Measurements from ENCODE around the gene BSDC1.

BSDC1 gene

GRCh38 chr1:32333251-32333963 lies 60.8 kb downstream of the BSDC1 start:
- no peak for TF ChIP-seq CTCF (IDR thresholded peaks at IDR 0.05; ENCODE audit: low read depth, low read length)
- DNase-seq (ENCODE audit: low read depth in 2 of 2), result no peak
- no peak overlapping the region for H3K4me3 ChIP-seq (replicated peaks in 1 of 2; ENCODE audit: low read depth in 2 of 2, low read length in 2 of 2)

- TF ChIP-seq CTCF (IDR thresholded peaks at IDR 0.05; ENCODE audit: low read depth, low read length), result no peak
- no peak overlapping the region for H3K4me3 ChIP-seq (replicated peaks in 1 of 2; ENCODE audit: low read depth in 2 of 2, low read length in 2 of 2)
- no peak for DNase-seq (ENCODE audit: low read depth in 2 of 2)
These were observed 61.8 kb downstream of the BSDC1 start for GRCh38 chr1:32332290-32333079.

GRCh38 chr1:32331549-32331948 lies 62.7 kb downstream of the BSDC1 start:
- no peak for TF ChIP-seq CTCF (IDR thresholded peaks at IDR 0.05; ENCODE audit: low read depth, low read length)
- DNase-seq (ENCODE audit: low read depth in 2 of 2), result no peak

GRCh38 chr1:32330558-32331151 lies 63.6 kb downstream of the BSDC1 start:
- no peak for TF ChIP-seq CTCF (IDR thresholded peaks at IDR 0.05; ENCODE audit: low read depth, low read length)
- H3K4me3 ChIP-seq (replicated peaks in 1 of 2; ENCODE audit: low read depth in 2 of 2, low read length in 2 of 2), result no peak overlapping the region
- DNase-seq (ENCODE audit: low read depth in 2 of 2), result no peak

More at GRCh38 chr1:32331549-32331948, 62.7 kb downstream of the BSDC1 start:
- no peak overlapping the region for H3K4me3 ChIP-seq (replicated peaks in 1 of 2; ENCODE audit: low read depth in 2 of 2, low read length in 2 of 2)

- no peak for DNase-seq (ENCODE audit: low read depth in 2 of 2)
- TF ChIP-seq CTCF (IDR thresholded peaks at IDR 0.05; ENCODE audit: low read depth, low read length), result no peak
These were observed 64.2 kb downstream of the BSDC1 start for GRCh38 chr1:32329931-32330466.

GRCh38 chr1:32327204-32327603 lies 67.0 kb downstream of the BSDC1 start:
- TF ChIP-seq CTCF (IDR thresholded peaks at IDR 0.05; ENCODE audit: low read depth, low read length), result no peak
- no peak for DNase-seq (ENCODE audit: low read depth in 2 of 2)
- H3K4me3 ChIP-seq (replicated peaks in 1 of 2; ENCODE audit: low read depth in 2 of 2, low read length in 2 of 2), result no peak overlapping the region

More at GRCh38 chr1:32329931-32330466, 64.2 kb downstream of the BSDC1 start:
- H3K4me3 ChIP-seq (replicated peaks in 1 of 2; ENCODE audit: low read depth in 2 of 2, low read length in 2 of 2), result no peak overlapping the region

Measured in cardiac fibroblast (primary cell).